ENCODE measurements around the gene RUFY2.

RUFY2 gene, protein sequence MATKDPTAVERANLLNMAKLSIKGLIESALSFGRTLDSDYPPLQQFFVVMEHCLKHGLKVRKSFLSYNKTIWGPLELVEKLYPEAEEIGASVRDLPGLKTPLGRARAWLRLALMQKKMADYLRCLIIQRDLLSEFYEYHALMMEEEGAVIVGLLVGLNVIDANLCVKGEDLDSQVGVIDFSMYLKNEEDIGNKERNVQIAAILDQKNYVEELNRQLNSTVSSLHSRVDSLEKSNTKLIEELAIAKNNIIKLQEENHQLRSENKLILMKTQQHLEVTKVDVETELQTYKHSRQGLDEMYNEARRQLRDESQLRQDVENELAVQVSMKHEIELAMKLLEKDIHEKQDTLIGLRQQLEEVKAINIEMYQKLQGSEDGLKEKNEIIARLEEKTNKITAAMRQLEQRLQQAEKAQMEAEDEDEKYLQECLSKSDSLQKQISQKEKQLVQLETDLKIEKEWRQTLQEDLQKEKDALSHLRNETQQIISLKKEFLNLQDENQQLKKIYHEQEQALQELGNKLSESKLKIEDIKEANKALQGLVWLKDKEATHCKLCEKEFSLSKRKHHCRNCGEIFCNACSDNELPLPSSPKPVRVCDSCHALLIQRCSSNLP

DNA sequence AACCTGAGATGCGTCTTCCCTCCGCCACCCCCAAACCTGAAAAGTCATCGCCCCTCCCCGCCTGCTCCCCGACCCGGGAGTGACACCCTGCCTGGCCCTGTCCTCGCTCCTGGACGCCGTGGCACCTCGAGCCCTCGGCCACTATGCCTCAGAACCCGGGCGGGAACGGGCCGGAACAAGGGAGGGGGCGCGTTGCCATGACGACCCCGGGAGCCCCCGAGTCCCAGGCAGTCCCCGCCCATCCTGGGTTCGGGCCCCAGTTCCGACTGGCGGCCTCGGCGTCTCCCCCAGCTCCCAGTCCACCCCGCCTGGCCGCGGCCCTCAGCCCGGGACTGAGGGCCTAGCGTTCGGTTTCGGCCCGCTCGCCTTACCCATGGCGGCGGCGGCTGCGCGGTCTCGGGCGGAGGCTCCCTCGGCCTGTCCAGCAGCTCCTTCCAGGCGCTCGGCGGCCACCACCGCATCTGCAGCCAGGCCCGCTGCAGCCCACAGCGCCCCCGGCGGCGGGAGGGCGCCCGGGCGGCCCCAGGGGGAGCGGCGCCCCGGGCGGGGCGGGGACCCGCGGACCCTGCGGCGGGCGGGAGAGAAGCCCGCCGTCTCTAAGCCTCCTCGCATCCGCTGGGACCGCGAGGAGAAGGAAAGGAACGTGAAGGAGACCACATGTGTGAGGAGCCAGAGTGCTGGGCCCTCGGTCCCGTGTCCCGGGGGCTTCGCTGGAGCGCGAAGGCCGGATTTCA is at the start of gene RUFY2:
RUFY2 (minus strand) TSS at position 463 of the 734 bp plus-strand sequence; CDS start at position 375, 88 bp downstream.
- peak; percentile 76 for DNase-seq

DNA sequence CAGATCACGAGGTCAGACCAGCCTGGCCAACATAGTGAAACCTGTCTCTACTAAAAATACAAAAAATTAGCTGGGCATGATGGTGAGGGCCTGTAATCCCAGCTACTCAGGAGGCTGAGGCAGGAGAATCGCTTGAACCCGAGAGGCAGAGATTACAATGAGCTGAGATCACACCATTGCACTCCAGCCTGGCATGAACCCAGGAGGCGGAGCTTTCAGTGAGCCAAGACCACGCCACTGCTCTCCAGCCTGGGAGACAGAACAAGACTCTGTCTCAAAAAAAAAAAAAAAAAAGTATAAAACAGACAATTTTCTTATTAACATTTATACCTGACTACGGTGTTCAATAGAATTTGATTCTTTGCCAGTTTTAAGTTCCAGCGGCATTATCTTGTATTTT is 42.6 kb upstream of the RUFY2 start:
- peak; percentile 78 for DNase-seq

DNA sequence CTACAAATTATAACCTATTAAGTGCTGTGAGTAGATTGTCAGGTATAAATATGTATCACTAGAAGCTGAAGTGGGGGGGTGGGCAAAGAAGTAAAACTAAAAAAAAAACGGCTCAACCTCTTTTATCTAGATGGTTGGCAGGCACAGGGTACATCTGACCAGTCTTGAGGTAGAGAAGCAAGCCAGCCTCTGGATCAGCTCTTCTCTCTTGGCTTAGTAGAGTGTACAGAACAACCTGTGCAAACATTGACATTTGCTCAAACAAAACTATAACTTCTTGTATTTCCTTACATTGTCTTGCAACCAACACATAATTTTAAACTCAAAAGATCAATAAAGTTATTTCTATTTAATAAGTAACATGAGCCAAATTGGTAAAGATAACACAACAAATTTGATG is 39.1 kb upstream of the RUFY2 start:
- DNase-seq, result no peak

DNA sequence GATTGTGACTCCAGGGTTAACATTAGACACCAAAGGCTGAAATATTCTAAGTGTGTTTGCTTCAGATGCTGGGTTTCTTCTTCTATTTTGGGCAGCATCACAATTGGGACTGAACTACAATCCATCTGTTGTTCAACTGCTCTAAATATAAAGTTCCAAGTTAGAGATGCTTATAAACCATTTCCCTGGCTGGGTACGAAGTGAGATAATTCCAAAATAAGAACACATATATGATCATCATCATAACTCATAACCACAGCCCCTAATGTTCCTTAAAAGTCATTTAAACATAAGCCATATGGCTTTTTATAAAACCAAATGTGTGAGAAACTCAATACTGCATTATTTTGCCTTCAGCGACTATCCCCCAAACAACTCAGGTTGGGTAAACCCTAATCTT is 35.9 kb upstream of the RUFY2 start:
- no peak for DNase-seq

DNA sequence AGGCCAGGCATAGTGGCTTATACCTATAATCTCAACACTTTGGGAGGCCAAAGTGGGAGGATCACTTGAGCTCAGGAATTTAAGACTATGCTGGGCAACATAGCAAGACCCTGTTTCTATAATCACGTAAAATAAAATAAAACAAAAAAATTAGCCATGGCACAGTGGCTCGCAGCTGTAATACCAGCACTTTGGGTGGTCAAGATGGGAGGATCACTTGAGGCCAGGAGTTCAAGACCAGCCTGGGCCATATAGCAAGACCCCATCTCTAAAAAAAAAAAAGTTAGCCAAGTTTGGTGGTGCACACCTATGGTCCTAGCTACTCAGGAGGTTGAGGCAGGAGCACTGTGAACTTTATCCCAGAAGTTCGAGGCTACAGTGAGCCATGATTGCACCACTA is 33.8 kb upstream of the RUFY2 start:
- DNase-seq, result no peak

DNA sequence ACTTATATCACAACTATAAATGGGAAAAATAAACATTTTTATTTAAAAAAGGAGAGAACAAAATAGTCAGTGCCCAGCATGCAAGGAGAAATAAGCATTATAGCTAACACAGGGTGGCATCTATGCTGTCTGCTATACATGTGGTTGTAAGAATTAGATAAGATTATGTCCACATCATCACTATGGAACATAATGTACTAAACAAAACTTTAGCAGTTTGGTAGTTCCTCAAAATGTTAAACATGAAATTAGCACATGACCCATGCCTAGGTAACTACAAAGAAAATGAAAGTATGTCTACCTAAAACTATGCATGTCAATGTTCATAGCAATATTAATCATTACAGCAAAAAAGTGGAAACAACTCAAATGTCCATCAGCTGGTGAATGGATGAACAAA is 28.7 kb upstream of the RUFY2 start:
- no peak for DNase-seq

DNA sequence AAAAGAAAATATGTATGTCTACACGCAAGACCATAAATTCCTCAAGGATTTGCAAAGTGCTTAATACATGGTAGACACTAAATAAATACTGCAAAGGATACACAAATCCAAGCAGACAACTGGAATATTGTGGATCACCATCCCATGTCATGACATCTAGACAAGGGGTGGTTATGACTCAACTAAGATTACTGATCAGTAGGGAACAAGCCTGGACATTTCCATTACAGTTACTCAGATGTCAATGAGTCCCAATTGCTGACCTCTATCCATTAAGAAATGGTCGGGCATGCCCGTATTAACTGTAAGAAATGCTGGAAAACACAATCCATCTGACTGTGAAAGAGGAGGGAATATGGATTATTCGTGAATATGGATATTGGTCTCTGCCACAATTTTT is 27.6 kb upstream of the RUFY2 start:
- DNase-seq, result no peak

DNA sequence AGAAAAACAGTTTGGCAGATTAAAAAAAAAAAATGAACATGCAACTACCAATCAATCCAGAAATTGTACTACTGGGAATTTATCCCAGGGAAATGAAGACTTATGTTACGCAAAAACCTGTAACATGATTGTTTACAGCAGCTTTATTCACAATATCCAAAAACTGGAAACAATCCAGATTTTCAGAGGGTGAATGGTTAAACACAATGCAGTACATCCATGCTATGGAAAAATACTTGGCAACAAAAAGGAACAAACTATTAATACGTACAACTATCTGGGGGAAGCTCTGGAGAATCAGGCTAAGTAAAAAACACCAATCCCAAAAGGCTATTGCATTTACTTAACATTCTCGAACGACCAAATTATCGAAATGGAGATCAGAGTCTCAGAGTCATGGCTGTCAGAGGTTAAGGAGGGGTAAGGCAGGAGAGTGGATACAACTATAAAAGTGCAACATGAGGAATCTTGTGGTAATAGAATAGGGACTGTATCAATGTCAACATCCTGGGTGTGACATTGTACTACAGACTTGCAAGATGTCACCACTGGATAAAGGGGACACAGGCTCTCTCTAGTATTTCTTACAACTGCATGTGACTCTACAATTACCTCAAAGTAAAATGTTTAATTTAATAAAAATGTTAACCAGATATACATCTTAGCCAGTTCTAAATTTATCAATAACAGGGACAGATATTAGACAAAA is 21.5 kb upstream of the RUFY2 start:
- DNase-seq, result no peak

DNA sequence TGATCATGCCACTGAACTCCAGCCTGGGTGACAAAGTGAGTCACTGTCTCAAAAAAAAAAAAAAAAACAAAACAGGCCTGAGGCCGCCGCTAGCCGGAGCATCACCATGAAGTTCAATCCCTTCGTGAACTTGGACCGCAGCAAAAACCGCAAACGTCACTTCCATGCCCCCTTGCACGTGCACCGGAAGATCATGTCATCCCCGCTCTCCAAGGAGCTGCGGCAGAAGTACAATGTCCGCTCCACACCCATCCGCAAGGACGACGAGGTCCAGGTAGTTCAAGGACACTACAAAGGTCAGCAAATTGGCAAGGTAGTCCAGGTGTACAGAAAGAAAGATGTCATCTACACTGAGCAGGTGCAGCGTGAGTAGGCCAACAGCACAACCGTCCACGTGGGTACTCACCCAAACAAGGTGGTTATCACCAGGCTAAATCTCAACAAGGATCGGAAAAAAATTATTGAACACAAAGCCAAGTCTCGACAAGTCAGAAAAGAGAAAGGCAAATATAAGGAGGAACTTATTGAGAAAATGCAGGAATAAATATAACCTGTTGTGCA is 17.5 kb upstream of the RUFY2 start:
- DNase-seq, result no peak

DNA sequence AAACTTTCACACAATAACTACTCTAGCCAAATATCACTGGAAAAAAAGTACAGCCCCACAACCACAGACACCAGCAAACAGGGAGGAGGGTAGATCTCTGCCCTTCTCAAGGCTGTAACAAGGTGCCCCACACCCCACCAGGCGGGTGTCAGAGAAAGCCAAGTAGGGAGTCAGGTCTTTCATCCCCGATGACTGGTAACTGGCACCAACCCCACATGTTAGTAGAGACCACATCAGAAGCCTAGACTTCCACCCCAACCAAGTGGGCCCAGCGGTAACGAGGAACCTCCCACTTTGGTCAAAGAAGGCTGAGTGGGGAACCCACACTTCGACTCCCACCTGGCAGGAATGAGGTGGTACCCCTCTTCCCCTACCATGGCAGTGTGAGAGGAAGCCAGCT is 16.4 kb upstream of the RUFY2 start:
- no peak for DNase-seq

DNA sequence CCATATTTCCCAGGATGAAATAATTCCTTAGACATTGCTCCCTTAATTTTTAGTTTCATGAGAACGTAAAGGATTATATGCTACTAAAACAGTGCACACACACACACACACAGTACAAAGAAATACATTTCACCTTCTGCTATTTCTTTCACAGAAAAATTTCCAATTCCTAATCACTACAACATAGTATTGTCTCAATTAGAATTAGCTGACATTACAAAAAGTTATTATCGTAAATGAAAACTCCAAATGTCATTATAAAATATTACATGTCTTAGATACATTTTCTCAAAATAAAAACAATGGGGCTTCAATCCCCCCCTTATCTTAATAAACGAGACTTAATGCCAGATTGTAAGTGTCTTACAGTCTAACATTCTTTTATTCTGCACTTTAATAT is 12.3 kb upstream of the RUFY2 start:
- DNase-seq, result no peak

DNA sequence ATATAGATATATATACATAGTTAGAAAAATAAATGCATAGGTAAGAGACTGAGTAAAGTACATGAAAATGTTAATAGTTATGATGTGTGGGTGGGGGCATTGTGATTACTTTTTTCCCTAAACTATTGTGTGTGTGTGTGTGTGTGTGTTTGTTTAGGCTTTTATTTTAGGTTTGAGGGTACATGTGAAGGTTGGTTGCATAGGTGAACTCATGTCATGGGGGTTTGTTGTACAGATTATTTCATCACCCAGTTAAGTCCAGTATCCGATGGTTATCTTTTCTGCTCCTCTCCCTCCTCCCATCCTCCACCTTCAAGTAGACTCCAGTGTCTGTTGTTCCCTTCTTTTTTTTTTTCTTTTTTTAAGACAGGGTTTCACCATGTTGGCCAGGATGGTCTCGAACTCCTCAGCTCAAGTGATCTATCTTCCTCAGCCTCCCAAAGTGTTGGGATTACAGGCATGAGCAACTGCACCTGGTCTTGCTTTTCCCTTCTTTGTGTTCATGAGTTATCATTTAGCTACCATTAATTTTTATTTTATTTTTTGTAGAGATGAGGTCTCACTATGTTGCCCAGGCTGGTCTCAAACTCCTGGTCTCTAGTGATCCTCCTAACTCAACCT is 1.9 kb upstream of the RUFY2 start:
- no peak for DNase-seq

DNA sequence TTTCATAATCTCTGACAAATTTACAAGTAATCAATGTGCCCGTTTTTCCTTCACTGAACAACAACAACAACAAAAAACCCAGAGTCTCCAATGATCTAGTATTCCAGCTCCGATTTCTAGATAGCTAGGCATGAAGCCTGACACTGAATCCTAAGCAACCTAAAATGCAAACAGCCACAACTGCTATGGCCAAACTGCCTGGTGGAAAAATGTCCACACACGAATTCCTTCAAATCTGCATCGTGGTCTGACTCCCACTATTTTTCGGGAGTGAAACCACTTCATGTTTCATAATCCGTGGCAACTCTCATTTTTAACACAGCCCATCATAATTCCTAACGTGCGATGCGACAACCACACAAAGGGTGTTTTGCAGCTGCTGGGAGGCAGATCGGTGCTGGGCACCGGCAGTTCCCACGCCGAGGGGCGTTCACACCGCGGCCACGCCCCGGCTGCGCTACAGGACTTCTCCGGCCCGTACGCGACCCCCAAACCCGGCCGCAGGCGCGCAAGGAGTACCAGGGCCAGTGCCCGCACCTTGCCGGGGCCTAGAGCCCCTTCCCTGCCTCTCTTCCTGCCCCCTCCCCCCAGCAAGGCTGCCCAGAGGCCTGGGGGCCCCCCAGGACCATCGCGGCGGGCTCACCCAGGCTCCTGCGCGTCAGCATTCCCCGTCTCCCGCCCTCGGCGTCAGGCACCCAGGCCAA is 814 bp downstream of the RUFY2 start:
- DNase-seq, result peak; percentile 56

DNA sequence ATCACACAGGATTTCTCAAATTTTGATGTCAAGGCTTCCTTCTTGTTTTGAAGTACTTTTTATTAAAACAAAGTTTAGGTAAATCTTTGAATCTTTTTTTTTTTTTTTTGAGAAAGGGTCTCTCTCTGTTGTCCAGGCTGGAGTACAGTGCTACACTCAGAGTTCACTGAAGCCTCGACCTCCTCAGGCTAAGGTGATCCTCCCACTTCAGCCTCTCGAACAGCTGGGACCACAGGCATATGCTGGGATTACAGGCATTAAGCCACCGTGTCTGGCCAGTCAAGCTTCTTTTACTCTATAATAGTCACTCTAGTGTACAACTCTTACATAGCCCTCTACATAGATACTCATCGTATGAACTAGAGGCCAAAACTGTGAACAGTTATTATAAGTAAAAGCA is 3.4 kb downstream of the RUFY2 start:
- no peak for DNase-seq

DNA sequence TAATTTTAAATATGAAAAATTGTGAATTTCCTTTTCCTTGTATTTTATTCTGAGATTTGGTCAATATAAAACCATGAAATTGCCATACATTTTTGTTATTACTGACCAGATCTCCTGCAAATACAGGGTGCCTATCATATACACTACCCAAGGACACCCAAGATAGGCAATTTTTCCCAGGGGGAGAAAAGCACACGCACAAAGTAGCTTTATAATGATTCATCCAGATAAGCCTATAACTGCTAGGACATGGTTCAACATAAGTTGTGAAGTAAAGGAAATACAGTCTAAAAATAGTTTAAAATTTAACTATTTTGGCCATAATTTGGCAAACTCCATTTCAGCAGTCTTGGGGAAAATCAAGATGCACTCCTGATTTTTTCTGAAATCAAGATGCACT is 4.8 kb downstream of the RUFY2 start:
- DNase-seq, result peak; percentile 3

DNA sequence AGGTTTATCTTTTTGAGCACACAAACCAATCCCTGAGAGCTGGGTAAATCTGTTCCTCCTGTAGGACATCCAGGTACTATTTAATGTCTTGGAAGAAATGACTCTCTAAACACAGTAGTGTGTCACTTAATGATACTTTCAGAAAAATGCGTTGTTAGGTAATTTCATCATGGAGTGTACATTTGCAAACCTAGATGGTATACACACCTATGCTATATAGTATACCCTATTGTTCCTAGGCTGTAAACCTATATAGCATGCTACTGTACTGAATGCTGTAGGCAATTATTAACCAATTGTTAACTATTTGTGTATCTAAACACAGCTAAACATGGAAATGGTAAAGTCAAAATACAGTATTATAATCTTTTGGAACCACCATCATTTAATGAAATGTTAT is 10.1 kb downstream of the RUFY2 start:
- DNase-seq, result no peak

DNA sequence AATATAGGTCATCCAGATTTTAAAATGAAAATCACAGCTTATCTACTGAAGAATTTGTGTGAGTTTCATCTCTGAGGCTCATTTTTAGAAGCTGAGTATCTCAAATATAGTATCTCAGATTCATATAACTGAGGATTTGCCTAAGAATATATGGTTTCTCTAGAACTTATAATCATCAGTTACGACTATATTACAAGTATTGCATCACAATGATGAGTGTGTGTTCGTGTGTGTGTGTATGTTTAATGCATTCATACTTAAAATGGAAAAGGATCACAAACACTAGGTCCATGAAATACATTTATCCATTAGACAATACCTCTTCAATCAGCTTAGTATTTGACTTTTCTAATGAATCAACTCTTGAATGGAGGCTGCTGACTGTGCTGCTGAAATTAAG is 21.3 kb downstream of the RUFY2 start:
- DNase-seq, result no peak

DNA sequence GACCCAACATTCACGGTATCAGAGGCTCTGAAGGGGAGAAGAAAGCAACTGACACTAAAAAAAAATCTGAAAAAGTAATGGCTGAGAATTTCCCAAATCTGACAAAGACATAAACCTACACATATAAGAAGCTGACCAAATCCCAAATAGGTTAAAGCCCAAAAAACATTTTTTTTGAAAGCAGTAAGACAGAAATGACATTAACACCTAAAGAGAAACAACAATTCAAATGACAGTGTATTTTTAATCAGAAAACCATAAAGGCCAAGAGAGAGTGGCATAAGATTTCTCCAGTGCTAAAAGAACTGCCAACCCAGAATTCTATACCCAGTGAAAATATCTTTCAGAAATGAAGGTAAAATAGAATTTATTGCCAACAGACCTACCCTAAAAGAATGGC is 35.5 kb downstream of the RUFY2 start:
- DNase-seq, result no peak

DNA sequence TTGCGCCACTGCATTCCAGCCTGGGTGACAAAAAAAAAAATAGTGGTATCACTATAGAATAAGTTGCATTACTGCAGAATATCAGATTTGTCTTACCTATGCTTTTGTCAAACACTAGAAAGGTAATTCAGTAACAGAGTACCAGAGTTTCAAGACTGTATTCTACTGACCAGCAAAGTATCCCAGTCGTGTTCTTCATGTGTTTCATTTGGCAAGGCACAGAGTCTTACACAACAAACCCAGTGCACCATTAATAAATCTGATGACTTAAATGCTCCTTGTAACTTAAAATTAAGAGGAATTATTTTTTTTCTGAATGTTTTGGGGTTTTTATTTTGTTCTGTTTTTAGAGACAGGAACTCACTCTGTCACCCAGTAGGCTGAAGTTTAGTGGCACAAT is 40.0 kb downstream of the RUFY2 start:
- DNase-seq, result no peak

DNA sequence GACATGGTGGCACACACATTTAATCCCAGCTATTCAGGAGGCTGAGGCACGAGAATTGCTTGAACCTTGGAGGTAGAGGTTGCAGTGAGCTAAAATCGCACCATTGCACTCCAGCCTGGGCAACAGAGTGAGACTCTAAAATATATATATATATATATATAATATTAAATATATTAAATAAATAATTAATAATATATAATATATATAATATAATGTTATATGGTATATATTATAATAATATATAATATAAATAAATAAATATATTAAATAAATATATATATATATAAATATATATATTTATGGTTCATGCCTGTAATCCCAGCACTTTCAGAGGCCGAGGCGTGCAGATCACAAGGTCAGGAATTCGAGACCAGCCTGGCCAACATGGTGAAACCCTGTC is 40.5 kb downstream of the RUFY2 start:
- DNase-seq, result no peak

DNA sequence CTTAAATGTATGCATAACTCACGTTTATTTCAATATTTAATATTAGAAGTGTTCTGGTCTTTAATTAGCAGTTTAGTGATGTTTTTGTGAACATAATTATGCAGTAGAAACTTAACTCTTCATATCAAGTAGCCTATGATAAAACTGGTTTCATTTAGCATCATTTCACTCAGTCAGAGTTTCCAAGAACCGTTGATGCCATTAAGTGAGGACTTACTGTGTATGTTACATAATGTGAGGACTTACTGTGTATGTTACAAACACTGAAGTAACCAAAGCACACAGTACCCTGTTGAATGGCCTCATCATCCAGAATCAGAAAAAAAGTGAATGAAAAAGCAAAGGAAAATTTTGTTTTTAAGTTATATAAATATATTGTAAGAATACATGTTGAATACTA is 41.5 kb downstream of the RUFY2 start:
- no peak for DNase-seq

Measured in fibroblast of upper back skin (primary cell).